Peyer's patch (tissue), 4 donors: Measurements from ENCODE around the gene CHIC2.

Experiments used
- CTCF ChIP-seq, 6 experiments: fragments of 450-650 bp in 4 of 6; fragments of 200-600 bp in 2 of 6; sonication (generic) in 1 of 6; IDR thresholded peaks; one replicate each; pipeline ENCODE4 v1.5.1; 2017 to 2019; ENCODE audit warnings: antibody characterized with exemption in 6 of 6, mild to moderate bottlenecking in 3 of 6, moderate library complexity in 1 of 6
- POLR2A ChIP-seq, 2 donors: fragments of 450-650 bp; IDR thresholded peaks; one replicate each; pipeline ENCODE4 v1.5.1; 2017; ENCODE audit warnings: antibody characterized with exemption in 2 of 2, mild to moderate bottlenecking in 2 of 2, moderate library complexity in 2 of 2

GRCh38 chr4:54063229-54063628, 1.2 kb downstream of the CHIC2 start:
- no peak for TF ChIP-seq CTCF (IDR thresholded peaks at IDR 0.05)
- TF ChIP-seq POLR2A (IDR thresholded peaks at IDR 0.05), result no peak
